Occipital lobe (tissue), 3 donors: ENCODE data around the gene ARRDC1. TPM values are rescaled to one million over a fixed set of nuclear protein-coding genes. Genes with fewer than 3 reads are reported as not detected.

Source experiments
- DNase-seq: peaks from one replicate; lab custom pipeline; 2025; lab: John Stamatoyannopoulos, UW
- small RNA-seq: library from RNA; depleted of rRNA; stranded (forward); fragments of <200 nt; gene quantifications from one replicate; pipeline ENCODE3, GENCODE V24; 2014
- total RNA-seq: library from RNA; depleted of rRNA; stranded (reverse); fragments of >200 nt; gene quantifications from one replicate; pipeline ENCODE4 v1.2.3, GENCODE V29; 2014

Gene ARRDC1
- total RNA-seq, 1 donor from 2014 or later, result 9.5 TPM

DNA sequence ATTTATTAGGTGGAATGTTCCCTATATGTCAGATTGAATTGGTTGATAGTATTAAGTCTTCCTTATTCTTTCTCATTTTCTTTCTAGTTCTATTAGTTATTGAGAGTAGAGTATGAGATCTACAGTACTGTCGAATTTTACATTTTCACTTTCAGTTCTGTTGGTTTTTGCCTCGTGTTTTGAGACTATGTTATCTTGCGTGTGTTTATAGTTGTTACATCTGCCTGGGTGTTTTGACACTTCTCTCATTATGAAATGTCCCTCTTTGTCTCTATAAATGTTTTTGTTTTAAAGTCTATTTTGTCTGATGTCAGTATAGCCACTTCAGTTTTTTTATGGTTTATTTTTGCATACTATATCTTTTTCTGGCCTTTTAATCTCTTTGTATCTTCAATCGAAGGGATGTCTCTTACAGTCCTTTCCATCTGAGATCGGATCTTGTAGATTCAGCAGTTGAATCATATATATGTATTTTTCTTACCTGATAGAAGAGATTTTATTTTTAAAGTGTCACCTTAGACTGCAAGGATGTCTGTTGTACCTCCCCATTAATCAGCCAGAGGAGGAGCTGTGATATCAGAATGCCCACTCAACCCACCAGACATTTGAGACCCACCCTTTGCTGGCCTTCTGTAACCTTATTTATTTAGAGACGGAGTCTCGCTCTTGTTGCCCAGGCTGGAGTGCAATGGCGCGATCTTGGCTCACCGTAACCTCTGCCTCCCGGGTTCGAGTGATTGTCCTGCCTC is 34.0 kb downstream of the ARRDC1 start:
- DNase-seq, result no peak

DNA sequence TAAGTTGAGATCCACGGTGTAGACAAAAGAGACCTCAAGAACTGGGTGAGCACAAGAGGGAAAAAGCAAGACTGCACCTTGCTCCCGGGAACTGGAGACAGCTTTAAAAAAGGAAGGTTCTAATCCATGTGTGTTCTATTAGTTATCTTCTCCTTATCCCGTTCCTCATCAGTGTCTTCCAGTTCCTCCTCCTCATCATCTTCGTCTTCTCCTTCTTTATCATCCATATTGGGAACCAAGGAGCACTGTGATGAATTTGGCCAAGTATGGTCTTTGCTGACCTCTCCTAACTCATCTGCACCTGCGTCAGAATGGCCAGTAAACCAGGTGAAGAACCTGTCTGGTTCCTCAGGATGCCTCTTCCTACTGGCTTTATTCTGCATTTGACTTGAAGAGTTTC is 35.4 kb downstream of the ARRDC1 start:
- no peak for DNase-seq

DNA sequence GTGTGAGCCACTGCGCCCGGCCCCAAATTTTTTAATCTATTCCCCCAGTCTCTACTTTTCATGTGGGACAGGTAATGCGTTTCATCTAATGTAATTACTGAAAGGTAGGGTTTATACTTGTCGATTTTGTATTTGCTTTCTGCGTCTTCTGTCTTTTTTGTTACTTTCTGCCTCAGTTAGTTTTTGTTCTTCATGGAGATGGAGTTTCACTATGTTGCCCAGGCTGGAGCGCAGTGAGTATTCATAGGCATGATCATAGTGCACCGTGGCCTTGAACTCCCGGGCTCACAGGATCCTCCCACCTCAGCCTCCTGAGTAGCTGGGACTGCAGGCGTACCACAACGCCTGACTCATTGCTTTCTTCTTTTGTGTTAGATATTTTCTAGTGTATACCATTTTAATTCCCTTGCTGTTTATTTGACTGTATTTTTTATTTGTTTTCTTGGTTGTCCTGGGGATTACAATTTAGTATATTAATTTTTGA is 36.7 kb downstream of the ARRDC1 start:
- no peak for DNase-seq

DNA sequence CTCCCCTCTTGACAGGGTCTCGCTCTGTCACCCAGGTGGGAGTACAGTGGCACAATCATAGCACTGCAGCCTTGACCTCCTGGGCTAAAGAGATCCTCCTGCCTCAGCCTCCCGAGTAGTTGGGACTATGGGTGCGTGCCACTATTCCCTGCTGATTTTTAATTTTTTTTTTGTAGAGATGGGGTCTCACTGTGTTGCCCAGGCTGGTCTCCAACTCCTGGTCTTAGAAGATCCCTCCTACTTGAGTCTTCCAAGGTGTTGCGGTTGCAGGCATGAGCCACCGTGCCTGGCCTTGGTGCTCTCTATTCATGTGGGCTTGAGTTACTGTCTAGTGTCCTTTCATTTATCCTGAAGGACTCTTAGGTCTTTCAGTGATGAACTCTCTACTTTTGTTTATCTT is 37.4 kb downstream of the ARRDC1 start:
- no peak for DNase-seq

DNA sequence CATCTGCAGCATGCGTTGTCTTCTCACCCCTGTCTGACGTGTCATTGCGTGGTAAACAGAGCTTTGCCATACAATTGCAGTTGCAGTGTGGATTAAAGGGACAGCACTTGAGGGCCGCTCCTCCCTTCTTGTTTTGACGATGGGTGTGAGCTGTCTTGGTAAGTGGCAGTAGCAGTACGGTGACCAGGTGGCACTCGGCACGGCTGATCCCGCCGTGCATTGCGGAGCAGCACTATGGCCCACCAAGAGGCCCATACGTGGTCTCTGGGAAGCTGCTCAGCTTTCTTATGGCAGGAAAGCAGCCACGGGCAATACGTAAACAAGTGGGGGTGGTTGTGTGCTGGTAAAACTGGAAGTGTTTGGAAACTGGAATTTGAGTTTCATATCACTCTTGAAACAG is 38.4 kb downstream of the ARRDC1 start:
- DNase-seq, result no peak

DNA sequence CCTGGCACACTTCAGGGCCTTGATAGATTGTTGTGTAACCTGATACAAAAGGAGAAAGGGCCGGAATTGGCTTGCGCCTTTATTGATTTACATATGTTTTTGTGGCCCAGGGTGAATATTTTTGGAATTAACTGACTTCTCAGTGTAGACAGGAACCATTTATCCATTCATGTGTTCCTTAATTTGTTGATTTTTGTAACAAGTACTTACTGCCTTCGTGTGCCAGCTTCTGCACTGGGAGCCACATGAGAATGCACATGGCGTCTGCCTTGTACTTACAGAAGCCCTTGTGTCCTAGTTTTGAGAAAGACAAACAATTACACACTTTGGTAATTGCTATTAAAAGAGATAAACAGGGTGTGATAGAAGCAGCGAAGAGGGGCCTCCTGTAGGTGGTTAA is 39.7 kb downstream of the ARRDC1 start:
- DNase-seq, result no peak

DNA sequence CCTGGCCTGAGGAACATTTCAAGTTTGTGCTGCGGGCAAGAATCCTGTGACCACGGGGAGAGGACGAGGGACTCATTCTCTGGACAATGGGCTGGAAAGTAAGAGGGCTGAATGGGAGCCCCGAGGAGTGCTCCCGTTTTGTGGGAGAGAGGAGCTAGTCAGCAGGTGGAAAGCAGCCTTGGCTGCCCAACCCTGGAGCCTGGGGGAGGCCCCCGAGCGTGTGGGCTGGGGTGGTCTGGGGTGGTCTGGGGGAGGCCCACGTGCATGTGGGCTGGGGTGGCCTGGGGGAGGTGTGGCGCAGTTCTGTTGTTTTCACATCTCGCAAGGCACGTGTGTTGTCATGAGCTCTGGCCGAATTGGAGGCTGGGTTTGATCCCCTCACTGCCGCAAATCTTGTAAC is 40.9 kb downstream of the ARRDC1 start:
- DNase-seq, result no peak

DNA sequence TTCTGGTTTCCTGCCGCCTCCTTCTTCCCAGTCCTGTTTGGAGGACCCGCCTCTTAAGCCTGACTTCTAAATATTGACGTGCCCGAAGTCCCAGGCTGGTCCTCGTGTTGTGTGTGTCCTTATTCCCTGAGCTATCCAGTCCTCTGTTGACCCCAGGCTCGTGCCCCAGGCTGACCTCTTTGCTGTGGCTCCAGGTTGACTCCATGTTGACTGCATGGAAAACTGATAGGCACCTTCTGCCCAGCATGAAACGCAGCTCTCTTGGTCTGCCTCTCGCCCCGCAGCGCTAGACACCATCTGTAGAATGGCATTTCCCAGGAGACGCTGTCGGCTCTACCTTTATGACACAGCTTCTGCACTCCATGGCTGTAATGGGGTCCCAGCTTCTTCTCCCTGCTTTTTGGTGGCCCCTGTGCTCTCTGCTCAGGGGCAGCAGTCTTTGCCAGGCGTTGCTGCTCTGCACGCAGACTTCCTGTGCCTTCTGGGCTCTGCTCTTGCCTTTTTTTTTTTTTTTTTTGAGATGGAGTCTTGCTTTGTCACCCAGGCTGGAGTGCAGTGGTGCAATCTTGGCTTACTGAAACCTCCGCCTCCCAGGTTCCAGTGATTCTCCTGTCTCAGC is 41.7 kb downstream of the ARRDC1 start:
- no peak for DNase-seq

DNA sequence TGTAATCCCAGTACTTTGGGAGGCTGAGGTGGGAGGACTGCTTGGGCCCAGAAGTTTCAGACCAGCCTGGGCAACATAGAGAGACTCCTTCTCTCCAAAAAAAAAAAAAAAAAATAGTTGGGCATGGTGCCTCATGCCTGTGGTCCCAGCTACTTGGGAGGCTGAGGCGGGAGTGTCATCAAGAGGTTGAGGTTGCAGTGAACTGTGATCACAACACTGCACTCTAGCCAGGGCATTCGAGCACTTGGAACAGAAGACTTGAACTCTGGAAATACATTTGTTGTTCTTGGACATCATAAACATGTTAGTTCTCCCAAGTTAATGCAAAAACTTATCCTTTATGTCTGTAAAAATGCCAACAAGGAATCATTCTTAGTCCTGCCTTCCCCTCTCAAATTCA is 42.9 kb downstream of the ARRDC1 start:
- no peak for DNase-seq

DNA sequence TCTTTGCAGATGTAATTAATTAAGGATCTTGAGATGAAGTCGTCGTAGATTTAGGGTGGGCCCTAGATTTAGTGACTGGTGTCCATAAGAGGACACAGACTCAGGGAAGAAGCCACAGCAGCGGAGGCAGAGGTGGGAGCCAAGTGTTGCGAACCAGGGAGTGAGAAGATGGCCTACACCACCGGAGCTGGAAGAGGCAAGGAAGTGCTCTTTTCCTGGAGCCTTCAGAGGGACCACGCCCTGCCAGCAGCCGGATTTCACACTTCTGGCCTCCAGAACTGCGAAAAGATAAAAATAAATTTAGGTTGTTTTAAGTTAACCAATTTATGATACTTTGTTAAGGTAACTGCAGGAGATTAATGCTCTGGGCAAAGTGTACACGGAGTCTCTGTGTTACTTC is 44.1 kb downstream of the ARRDC1 start:
- DNase-seq, result no peak

DNA sequence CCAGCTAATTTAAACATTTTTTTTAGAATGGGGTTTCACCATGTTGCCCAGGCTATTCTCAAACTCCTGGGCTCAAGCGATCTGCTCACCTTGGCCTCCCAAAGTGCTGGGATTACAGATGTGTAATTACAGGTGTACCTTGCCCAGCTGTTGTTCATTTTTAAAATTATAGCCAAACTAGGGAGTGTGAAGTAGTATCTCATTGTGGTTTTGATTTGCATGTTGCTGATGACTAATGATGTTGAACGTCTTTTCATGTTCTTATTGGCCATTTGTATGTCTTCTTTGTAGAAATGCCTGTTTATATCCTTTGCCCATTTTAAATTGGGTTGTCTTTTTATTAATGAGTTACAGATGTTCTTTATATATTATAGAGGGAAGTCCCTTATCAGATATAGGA is 44.8 kb downstream of the ARRDC1 start:
- DNase-seq, result no peak

DNA sequence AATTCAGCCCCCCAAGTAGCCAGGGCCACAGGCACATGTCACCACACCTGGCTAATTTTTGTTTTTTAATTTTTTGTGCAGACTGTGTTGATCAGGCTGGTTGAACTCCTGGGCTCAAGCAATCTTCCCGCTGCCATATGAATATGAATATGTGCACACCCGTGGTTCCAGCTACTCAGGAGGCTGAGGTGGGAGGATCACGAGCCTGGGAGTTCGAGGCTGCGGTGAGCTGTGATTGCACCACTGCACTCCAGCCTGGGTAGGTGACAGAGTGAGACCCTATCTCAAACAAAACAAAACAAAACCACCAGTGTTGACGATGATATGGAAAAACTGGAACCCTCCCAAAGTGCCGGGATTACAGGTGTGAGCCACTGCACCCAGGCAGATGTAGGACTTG is 45.3 kb downstream of the ARRDC1 start:
- no peak for DNase-seq

DNA sequence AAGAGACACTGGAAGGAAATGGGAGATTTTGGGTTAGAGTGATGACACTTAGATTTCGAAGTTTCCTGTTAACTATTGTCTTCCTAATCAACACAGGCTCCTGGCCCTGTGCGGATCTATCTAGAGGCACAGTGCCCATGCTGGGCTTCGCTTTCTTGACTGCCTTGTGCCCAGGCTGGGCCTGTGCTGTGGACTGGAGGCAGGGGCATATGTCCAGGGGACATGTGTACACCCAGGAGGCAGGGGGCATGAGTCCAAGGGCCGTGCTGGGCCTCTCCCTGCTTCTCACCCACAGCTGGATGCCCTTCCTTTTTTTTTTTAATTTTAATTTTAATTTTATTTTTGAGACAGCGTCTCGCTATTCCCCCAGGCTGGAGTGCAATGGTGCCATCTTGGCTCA is 50.9 kb downstream of the ARRDC1 start:
- no peak for DNase-seq

DNA sequence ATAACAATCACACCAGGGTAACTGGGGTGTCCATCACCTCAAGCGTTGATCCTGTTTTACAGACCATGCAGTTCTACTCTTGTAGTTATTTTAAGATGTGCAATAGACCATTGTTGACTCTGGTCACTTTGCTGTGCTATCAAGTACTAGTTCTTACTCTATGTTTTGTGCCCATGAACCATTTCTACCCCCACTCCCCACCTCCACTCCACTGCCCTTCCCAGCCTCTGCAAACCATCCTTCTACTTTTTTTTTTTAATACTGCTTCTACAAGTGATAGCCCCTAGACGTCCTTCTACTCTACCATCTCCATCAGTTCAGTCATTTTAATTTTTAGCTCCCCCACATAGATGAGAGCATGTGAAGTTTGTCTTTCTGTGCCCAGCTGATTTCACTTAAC is 52.1 kb downstream of the ARRDC1 start:
- DNase-seq, result no peak

DNA sequence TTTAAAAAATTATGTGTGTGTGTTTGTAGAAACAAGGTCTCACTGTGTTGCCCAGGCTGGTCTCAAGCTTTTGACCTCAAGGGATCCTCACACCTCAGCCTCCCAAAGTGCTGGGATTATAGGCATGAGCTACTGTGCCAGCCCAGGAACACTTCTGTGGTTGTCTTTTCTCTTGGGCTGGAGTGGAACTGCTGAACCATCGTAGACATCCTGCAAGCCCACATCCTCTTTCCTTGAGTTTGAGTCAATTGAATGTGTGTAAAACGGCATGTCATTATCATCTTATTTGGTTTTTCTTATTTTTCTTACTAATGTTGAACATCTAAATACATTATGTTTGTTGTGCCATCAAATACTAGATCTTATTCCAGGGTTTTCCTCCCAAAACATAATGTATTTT is 53.3 kb downstream of the ARRDC1 start:
- no peak for DNase-seq

DNA sequence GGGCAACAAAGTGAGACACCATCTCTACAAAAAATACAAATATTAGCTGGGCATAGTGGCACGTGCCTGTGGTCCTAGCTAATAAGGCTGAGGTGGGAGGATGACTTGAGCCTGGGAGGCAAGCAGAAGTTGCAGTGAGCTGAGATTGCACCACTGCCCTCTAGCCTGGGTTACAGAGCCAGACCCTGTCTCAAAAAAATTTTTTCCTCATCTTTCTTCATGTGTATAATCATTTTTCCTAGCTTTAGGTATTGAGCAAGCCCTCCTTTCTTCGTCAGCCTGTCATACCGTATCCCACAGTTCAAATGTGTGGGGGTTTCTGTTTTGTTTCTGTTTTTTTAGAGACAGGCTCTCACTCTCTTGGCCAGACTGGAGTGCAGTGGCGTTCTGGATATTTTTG is 54.7 kb downstream of the ARRDC1 start:
- no peak for DNase-seq

DNA sequence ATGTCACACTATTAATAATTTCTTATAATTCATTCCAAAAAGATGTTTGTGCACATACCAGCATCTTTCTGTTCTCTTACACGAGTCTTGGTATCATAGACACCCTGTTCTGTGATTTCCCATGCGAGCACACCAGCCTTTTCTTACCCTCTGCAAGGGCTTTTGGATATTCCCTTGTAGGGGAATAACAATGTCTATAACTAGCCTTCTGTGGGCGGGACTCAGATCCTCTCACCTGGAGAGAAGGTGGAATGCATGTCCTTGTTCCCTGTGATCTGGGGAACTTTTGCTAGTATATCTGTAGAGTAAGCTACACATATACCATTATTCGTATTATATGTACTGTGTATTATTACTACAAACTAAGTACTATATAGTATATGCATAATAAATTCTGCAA is 58.1 kb downstream of the ARRDC1 start:
- DNase-seq, result no peak

DNA sequence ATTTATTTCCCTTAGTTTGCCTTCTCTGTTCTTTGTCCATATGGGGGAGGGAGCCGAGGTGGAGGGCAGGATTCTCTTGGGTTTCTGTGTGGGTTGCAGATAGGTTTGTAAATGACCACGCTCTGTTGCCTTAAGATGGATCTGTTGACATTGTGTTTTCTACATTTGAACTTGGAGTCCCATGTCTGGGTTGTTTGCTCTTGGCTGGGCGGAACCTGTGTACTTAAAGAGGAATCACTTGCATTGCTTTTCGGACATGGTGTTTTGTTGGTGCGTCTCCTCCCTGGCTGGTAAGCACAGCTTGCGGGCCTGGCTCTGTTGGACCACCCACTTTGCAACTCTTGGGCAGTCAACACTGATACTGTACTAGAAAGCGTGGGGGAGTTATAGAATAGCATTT is 59.2 kb downstream of the ARRDC1 start:
- no peak for DNase-seq

Small RNAs within 50 kb of the gene (small RNA-seq; reads per million reads assigned to genes)
- not detected for gene RF00017

Other genes starting within 250 kb of the ARRDC1 start
- 14.2 TPM for gene EXD3, start 182.5 kb upstream of the ARRDC1 start, total RNA-seq
- 2.0 TPM for gene NOXA1, start 182.3 kb upstream of the ARRDC1 start, total RNA-seq
- 0.16 TPM for gene ENTPD8, start 164.3 kb upstream of the ARRDC1 start, total RNA-seq
- gene NSMF, start 146.4 kb upstream of the ARRDC1 start, total RNA-seq, result 35.7 TPM
- gene PNPLA7, start 55.3 kb upstream of the ARRDC1 start, total RNA-seq, result 0.94 TPM
- gene MRPL41, start 53.8 kb upstream of the ARRDC1 start, total RNA-seq, result 20.0 TPM
- gene DPH7, start 26.8 kb upstream of the ARRDC1 start, total RNA-seq, result 26.5 TPM
- gene ZMYND19, start 15.2 kb upstream of the ARRDC1 start, total RNA-seq, result 17.9 TPM
- 68.3 TPM for gene EHMT1, start 13.3 kb downstream of the ARRDC1 start, total RNA-seq